Measurements from ENCODE around the gene ANKH. TPM values are rescaled to one million over a fixed set of nuclear protein-coding genes. Genes with fewer than 3 reads are reported as not detected.

The ANKH gene
- total RNA-seq, 1 experiment from 2014 or later, result 65.2 TPM

GRCh38 chr5:14848385-14848784 is 23.2 kb downstream of the ANKH start:
- no peaks in the 10 kb centered on the region for H3K9me3 ChIP-seq (ENCODE audit: control insufficient read depth in 1 of 2, insufficient read depth in 1 of 2, low read depth in 1 of 2, low read length in 2 of 2)
- no peak overlapping the region for H3K4me3 ChIP-seq (replicated peaks in 1 of 2; ENCODE audit: low read depth in 1 of 2, low read length in 2 of 2)
- no peaks in the 10 kb centered on the region for H3K79me2 ChIP-seq (ENCODE audit: insufficient read depth, low read length)
- DNase-seq (ENCODE audit: low read depth, low spot score) (no peak), ATAC-seq (no peak)
- ChIA-PET RAD21 (ENCODE audit: low non-redundant PET in 1 of 2, low total read pairs in 2 of 2, uncharacterized antibody in 2 of 2, unreplicated experiment in 2 of 2) (no interaction called here), CTCF (no interaction called here), POLR2A (no interaction called here)
- H3K27me3 ChIP-seq (ENCODE audit: insufficient read depth, low read length), result no peaks in the 10 kb centered on the region
- no peaks in the 10 kb centered on the region for H4K20me1 ChIP-seq (ENCODE audit: insufficient read depth)
- no peaks in the 10 kb centered on the region for H3K36me3 ChIP-seq (ENCODE audit: control insufficient read depth in 1 of 2, insufficient read depth in 2 of 2, low read length in 2 of 2)
- intact Hi-C loops (cut with micrococcal nuclease), result no loop called here
- H3K4me1 ChIP-seq (ENCODE audit: control insufficient read depth in 1 of 2, insufficient read depth in 2 of 2, low read length in 2 of 2), result peaks cover 3 to 4% of the 10 kb centered on the region in 2 experiments; a peak in 2 of 4 replicates
- H3K9me2 ChIP-seq (ENCODE audit: insufficient read depth), result no peaks in the 10 kb centered on the region
- no peak overlapping the region for H3K9ac ChIP-seq (ENCODE audit: low read length)
- H2AFZ ChIP-seq (ENCODE audit: low read depth, low read length, poor library complexity, severe bottlenecking), result no peak overlapping the region
- TF ChIP-seq SIN3A (IDR thresholded peaks at IDR 0.05; ENCODE audit: low read depth) (no peak), ZNF274 (IDR thresholded peaks at IDR 0.05; ENCODE audit: low read depth, low read length) (no peak), CTCF (IDR thresholded peaks at IDR 0.05 in 2 of 3, conservative IDR thresholded peaks at IDR 0.05 in 1 of 3; ENCODE audit: borderline replicate concordance in 1 of 3, insufficient read depth in 1 of 3, low read depth in 2 of 3, low read length in 2 of 3) (no peak), POLR2AphosphoS5 (IDR thresholded peaks at IDR 0.05; ENCODE audit: low read depth, low read length) (no peak), RAD21 (IDR thresholded peaks at IDR 0.05; ENCODE audit: low read depth) (no peak), JUND (IDR thresholded peaks at IDR 0.05) (no peak), ZFX (IDR thresholded peaks at IDR 0.05) (no peak), ELF1 (IDR thresholded peaks at IDR 0.05; ENCODE audit: borderline replicate concordance, low read depth) (no peak), EZH2 (IDR thresholded peaks at IDR 0.05) (no peak)
- H3K4me2 ChIP-seq (ENCODE audit: low read length), result no peak overlapping the region
- no peak overlapping the region for H3K27ac ChIP-seq (ENCODE audit: low read depth, low read length)
- no TSS peak for BruUV-seq (replicated peaks)

GRCh38 chr5:14847471-14847870 is 24.1 kb downstream of the ANKH start:
- H3K4me1 ChIP-seq (ENCODE audit: control insufficient read depth in 1 of 2, insufficient read depth in 2 of 2, low read length in 2 of 2), result peaks cover 3 to 4% of the 10 kb centered on the region in 2 experiments; a peak in 2 of 4 replicates
- no peak overlapping the region for H3K9ac ChIP-seq (ENCODE audit: low read length)
- H4K20me1 ChIP-seq (ENCODE audit: insufficient read depth), result no peaks in the 10 kb centered on the region
- POLR2A ChIA-PET, result no interaction called here
- no peak for ATAC-seq
- BruUV-seq (replicated peaks), result no TSS peak
- CTCF ChIA-PET, result no interaction called here
- H3K79me2 ChIP-seq (ENCODE audit: insufficient read depth, low read length), result no peaks in the 10 kb centered on the region
- intact Hi-C loops (cut with micrococcal nuclease), result no loop called here
- no peak for DNase-seq (ENCODE audit: low read depth, low spot score)
- RAD21 ChIA-PET (ENCODE audit: low non-redundant PET in 1 of 2, low total read pairs in 2 of 2, uncharacterized antibody in 2 of 2, unreplicated experiment in 2 of 2), result no interaction called here
- no peak overlapping the region for H3K4me2 ChIP-seq (ENCODE audit: low read length)
- H3K9me3 ChIP-seq (ENCODE audit: control insufficient read depth in 1 of 2, insufficient read depth in 1 of 2, low read depth in 1 of 2, low read length in 2 of 2), result no peaks in the 10 kb centered on the region
- H2AFZ ChIP-seq (ENCODE audit: low read depth, low read length, poor library complexity, severe bottlenecking), result no peak overlapping the region
- no peaks in the 10 kb centered on the region for H3K36me3 ChIP-seq (ENCODE audit: control insufficient read depth in 1 of 2, insufficient read depth in 2 of 2, low read length in 2 of 2)
- H3K27me3 ChIP-seq (ENCODE audit: insufficient read depth, low read length), result no peaks in the 10 kb centered on the region
- H3K9me2 ChIP-seq (ENCODE audit: insufficient read depth), result no peaks in the 10 kb centered on the region
- H3K27ac ChIP-seq (ENCODE audit: low read depth, low read length), result no peak overlapping the region
- no peak overlapping the region for H3K4me3 ChIP-seq (replicated peaks in 1 of 2; ENCODE audit: low read depth in 1 of 2, low read length in 2 of 2)
- TF ChIP-seq POLR2AphosphoS5 (IDR thresholded peaks at IDR 0.05; ENCODE audit: low read depth, low read length) (no peak), SIN3A (IDR thresholded peaks at IDR 0.05; ENCODE audit: low read depth) (no peak), ZFX (IDR thresholded peaks at IDR 0.05) (no peak), TCF7L2 (IDR thresholded peaks at IDR 0.05; ENCODE audit: borderline replicate concordance, extremely low read depth, insufficient read depth, insufficient read length) (no peak), CBX3 (IDR thresholded peaks at IDR 0.05; ENCODE audit: low read depth) (no peak), CTCF (IDR thresholded peaks at IDR 0.05 in 2 of 3, conservative IDR thresholded peaks at IDR 0.05 in 1 of 3; ENCODE audit: borderline replicate concordance in 1 of 3, insufficient read depth in 1 of 3, low read depth in 2 of 3, low read length in 2 of 3) (no peak), RAD21 (IDR thresholded peaks at IDR 0.05; ENCODE audit: low read depth) (no peak), ATF3 (IDR thresholded peaks at IDR 0.05) (no peak), ELF1 (IDR thresholded peaks at IDR 0.05; ENCODE audit: borderline replicate concordance, low read depth) (no peak)
